Limb (tissue), 2 donors: ENCODE data around the gene SLC12A6.
"Not testable (repeated sequence)": the region's sequence is repeated elsewhere in the genome, so short reads cannot be mapped to it uniquely, and the experiment has no call there.

Source experiments
- DNase-seq, 2 donors: peaks; one replicate each; pipeline ENCODE4 v3.0.0-alpha.2; 2016; ENCODE audit errors: extremely low spot score in 2 of 2

SLC12A6 gene

DNA sequence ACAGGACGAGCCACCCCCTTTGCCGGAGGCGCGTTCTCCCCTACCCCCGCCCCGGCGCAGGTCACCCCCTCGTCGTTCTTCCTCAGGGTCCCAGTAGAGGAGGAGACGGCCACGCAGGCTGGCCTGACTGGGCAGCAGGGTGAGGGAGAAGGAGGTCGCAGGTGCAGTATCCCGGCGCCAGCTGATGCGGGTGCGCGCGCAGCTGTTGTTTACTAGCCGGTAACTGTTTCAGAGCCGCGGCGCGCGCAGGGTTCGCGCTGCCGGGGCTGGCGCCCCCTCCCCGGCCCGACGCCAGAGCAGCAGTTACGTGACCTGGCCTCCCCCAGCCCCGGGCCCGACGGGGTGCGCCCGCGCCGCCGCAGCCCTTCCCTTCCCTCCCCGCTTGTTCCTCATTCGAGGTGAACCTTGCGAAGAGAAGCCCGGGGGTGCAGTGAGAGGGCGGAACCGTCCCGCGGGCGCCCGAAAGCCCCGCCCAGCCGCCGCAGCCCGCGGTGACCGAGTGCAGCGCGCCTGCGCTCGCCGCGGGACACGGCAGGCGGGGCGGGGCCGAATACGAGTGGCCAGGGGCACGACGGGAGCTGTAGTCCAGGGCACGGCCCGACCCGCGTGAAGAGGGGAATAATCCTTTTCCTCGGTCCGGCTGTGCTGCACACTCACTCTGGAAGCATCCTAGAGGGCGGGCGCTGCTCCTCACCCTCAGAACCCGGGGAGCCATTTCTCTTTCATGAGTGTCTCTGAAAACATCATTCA, at the start of gene SLC12A6:
TSS of gene SLC12A6 (minus strand) at position 225 of the 750 bp plus-strand sequence. CDS start 1,101 bp downstream, outside the sequence.
- peak; percentile 91 to 92 for DNase-seq

DNA sequence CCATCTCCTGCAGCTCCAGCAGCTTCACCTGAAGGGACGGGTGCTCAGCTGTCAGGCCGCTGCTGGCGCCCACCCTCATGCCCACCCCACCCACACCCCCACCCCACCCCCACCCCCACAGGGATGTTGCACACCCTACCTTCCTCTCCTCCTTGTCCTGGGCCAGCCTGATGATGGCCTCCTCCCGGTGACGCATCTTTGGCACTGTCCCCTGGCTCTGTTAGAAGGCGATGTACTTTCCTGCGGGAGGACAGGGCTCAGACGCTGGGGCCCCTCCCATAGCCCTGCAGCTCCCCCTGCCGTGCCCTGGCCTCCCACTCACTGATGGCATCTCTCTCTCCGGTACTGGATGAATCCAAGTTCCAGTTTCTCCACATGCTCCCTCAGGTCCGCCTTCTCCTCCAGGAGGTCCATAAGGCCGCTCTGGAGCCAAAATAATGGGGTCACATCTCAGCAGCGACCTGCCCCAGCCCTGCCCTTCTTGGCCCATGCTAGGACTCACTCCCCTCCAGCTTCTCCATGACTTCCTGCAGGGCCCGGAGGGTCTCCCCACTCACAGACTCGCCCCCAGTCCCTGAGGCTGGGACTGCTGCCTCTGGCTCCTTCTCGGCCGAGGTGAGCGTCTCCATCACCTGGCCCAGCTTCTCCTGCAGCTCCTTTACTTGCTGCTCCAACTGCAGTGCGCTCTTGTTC, 44.4 kb upstream of the SLC12A6 start:
- DNase-seq: not testable (repeated sequence)

DNA sequence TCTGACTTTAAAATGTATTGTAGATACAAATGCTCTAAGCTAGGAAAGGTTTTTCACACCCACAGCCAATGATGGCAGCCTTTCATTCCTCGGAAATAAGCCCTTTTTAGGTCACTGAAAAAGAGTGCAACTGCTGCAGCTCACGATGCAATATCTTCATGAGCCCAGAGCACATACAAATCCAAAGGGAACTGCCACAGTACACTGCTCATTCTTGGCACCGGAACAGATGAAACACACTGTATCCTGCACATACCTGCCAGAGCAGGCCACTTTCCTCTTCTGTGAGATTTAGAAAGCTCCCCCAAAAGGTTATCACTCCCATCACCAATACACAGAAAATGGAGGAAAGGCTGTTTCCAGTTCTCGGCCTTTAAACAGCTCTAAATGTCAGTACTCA, 42.9 kb upstream of the SLC12A6 start:
- DNase-seq: not testable (repeated sequence)

DNA sequence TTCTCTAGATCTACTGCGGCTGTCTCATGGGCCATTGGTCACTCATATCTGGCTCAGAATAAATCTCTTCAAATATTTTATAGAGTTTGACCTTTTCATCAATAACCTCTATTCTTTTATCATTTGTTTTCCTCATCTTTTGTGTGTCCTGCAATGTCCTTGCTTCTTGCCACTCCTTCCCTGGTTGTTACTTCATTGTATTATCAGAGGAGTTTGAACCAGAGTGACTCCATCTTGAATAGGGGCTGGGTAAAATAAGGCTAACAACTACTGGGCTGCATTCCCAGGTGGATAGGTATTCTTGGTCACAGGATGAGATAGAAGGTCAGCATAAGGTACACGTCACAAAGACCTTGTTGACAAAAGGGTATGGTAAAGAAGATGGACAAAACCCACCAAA, 39.3 kb upstream of the SLC12A6 start:
- no peak for DNase-seq

DNA sequence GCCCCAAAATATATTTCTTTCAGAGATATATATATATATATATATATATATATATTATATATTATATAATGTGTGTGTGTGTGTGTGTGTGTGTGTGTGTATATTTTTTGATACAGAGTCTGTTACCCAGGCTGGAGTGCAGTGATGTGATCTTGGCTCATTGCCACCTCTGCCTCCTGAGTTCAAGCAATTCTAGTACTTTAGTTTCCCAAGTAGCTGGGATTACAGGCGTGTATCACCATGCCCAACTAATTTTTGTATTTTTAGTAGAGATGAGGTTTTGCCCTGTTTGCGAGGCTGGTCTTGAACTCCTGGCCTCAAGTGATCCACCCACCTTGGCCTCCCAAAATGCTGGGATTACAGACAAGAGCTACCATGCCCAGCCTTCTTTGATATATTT, 38.0 kb upstream of the SLC12A6 start:
- not testable (repeated sequence) for DNase-seq

DNA sequence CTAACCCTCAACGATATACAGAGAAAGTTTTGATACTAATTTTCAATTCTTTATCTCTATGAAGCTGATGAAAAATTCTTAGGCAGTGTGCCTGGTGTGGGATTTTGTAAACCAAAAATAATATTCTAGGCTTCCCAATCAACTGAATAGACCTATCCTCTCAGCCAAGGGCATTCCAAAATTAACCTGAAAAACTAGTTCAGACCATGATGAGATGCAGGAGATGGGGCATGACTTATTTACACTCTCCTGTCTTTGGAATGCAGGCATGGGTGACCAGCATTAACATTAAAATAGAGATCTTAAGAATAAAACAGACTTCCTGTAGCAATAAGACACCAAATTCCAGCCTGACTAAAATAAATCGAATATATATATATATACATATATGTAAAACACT, 37.2 kb upstream of the SLC12A6 start:
- DNase-seq: no peak

DNA sequence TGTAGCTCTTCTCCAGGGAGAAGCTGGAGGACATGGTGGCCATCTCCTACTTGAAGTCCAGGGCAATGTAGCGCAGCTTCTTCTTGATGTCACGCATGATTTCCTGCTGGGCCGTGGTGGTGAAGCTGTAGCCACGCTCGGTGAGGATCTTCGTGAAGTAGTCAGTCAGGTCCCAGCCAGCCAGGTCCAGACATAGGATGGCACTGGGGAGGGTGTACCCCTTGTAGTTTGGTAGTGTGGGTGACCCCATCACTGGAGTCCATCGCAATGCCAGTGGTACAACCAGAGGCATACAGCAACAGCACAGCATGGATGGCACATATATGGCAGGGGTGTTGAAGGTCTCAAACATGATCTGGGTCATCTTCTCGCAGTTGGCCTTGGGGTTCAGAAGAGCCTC, 36.4 kb upstream of the SLC12A6 start:
- no peak for DNase-seq

DNA sequence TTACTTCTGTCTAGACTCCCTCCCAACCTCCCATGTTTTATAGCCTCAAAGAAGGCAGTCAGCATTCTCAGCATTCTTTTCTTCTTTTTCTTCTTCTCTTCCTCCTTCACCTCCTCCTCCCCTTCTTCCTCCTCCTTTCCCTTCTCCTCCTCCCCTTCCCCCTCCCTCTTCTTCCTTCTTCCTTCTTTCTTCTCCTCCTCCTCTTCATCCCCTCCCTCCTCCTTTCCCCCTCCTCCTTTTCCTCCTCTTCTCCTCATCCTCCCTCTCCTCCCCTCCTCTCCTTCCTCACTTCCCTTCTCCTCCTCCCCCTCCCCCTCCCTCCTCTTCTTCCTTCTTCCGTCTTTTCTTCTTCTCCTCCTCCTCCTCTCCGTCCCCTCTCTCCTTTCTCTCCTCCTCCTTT, 33.1 kb upstream of the SLC12A6 start:
- DNase-seq: no peak

DNA sequence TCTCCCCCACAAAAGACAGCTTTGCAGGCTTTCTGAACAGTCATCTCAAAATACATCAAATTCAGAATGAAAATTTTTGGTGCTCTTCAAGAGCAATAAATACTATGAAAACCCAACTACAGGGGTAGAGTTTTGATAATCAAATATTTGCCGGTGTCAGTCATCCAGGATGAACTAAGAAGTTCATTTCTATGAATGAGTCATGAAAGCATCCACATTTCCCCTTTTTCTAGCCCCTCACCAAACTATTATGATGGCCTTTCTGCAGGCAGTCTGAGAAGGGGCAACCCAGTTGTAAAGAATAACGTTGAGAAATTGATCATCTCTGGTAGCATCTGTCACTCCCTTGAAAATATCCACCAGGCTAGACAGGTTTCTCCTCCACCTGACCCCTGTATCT, 32.5 kb upstream of the SLC12A6 start:
- no peak for DNase-seq

DNA sequence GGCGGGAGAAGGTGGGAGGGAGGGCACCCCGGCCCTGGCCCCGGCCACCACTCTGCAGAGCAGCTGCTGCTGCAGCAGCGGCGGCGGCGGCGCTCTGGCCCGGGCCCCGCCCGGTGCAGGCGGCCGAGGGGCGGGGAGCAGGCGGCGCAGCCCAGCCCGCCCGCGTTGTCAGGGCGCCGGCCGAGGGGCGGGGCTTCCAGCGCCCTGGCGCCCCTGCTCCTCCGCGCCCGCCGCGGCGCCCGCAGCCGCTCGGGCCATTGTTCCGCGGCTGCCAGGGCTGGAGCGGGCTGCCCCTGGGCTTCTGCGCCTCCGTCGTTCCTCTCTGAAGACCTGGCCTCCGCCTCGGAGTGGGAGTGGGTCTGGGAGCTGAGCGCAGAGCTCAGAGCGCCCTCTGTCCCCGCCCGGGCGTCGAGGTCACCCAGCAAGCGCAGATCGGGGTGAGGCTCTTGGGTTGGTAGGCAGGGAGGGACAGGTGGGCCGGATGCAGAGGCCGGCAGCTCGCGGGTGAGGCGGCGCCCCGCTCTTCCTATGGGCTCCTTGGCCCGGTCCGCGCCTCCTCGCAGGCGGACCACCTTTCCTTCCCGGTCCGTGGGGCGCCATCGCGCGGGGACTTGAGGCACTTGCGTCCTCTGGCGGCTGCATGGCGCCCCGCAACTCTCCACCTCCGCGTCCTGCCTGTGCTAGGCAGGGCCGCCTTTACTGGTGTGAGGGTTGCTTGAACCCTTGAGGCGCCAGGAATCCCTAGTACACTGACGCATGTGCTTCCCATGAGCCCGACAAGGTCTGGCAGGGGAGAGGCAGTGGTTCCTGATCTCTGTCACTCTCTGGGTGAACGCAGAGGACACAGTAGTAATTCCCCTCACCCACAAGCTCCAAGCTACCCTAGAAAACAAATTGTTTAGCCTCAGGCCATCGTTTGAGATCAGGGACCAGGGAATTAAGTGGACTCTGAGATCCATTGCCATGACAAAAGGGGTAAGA, 29.8 kb upstream of the SLC12A6 start, which contains the start of gene LPCAT4:
TSS of gene LPCAT4 (minus strand) at position 96 of the 981 bp plus-strand sequence. CDS start 96 bp downstream, outside the sequence.
- peak; percentile 89 to 91 for DNase-seq

DNA sequence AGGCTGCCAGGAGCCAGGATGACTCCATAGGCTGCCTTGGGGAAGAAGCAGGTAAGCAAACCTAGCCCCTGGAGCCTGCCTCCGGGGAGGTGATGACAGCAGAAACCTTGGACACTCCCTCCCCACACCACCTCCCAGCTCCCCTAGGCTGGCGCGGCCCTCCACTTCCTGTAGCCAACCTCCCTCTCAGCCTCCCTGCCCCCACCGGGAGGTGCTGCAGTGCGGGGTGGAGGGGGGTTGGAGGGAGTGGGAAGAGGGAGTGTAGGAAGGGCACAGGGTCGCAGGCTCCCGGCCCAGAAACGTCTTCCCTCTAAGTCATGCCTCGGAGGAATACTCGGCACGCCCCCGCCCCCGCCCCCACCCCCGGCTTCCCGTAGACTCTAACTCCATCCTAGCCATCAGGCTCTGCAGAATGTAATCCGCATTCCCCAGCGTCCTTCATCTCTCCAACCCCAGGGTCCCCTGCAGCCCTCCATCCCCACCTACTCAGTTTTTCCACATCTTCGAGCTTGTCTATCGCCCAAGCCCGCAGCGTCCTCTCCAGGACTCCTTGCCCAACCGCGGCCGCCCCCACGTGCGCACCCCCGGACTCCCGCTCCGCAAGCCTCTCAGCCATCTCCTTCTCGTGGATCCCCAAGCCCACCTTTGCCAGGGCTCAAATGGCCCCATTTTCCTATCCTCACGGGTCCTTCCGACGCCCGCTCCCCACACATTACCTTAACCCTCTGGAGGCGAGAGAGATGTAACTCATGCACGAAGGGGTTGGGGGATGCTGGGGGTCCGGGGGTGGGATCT, 28.9 kb upstream of the SLC12A6 start:
- DNase-seq: peak; percentile 42 to 72

DNA sequence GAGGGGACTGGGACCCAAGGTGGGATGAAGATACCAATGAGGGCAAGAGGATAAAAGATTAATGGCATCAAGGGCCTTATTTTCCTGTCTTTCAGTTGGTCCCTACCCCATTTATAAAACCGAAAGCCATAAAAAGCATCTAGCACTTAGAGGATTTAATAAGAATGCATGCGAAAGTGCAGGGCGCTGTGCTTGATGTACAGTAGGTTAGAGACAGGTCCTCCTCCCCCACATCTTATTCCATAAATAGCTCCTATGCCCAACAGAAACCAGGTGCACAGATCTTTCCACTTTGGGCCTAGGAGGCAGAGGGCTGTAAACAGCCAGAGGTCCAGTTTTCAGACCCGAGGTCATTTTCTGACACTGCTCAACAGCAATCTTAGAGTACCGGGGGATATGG, 28.3 kb upstream of the SLC12A6 start:
- DNase-seq: no peak

DNA sequence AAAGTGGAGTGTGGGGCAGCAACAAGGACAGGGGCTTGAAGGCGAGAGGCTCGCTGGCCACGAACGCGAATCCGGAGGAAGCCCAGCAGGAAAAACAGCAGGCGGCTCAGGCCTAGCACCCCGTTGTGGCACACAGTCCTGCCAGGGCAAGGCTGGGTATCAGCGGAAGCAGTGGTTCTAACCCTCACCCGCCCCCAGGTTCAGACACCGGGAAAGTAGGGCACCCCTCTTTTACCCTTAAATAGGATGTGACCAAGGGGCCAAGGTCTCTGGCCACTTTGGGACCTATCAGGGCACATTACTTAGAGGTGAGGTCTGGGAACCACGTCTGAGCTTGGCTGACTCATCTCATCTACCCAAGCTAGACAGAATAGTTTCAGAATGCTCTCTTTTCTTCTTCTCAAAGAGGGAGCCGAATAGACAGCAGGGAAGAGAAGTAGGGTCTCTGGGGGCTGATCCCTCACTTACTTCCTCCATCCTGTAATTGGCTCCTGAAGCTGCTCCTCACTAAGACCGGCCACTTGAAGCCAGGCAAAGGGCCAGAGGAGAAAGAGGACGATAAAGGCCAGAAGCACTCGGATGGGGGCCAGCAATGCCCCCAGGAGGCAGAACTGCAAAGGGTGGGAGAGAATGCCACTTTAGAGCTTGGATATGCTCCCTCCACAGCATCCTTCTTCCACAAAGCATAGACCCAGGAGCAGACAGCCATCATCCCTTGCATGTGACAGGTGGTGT, 27.7 kb upstream of the SLC12A6 start:
- DNase-seq: no peak

DNA sequence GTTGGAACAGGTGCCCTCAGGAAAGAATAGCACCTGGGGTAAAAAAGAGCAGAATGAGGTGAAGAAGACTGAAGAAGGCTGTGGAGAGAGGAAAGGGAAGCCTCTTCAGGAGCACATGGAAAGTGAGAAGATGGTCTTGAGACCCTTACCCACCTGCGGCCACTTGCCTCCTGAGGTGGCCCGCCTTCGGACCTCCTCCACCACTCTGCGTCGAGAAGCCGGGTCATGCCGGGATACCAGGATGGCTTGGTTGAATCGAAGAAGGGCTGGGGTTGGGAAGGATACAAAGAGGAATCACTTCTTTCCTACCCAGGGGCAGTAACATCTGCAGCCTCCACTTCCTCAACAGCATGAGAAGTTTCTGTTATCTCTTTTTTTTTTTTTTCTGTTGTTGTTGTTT, 26.5 kb upstream of the SLC12A6 start:
- no peak for DNase-seq

DNA sequence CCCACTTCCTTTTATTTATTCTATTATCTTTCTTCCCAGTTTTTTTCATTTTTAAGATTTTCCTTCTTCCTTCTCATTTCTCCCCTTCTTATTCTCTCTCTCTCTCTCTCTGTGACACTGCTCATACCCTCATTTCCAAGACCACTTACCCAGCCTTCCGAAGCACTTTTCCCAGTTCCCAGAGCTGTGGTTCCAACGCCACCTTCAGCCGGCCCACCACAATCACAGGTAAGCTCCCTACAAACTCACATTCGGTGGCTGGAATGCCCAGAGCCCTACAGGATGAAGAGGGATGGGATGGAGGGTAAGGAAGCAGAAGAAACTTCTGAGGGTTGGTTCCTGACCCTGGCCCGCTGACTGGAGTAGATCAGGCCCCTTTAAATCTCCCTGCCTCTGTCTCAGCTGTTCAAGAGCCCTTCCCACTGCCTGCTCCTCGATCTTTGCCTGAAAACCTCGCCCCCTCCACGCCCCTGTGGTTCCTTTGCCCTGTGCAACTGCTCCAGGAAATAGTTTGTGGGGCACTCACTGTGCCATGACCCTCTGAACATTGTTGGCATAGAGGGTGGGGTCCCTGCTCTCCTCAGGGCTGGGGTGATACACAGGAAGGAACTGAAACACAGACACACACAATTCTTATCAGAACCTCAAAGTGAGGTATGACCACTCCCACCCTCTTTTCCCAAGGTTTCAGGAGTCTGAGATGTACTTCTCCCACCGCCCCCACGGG, 24.6 kb upstream of the SLC12A6 start:
- no peak for DNase-seq

DNA sequence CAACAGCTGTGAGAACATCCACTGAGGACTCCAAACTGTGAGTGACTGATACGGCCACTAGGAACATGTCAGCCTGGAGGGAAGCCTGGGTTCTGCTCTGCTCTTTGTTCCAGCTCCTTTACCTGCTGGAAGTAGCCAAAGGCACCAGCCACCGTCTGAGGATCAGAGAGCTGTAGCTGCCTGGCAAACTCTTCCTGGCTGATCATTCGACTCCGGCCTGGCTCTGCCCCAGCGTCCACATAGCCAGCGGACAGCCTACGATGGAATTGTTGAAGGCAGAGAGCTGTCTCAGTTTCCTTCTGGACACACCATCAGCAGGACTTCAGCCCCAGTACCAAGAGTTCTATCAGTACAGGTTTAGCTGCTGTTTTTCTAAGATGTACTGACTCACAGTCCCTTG, 23.7 kb upstream of the SLC12A6 start:
- DNase-seq: no peak

DNA sequence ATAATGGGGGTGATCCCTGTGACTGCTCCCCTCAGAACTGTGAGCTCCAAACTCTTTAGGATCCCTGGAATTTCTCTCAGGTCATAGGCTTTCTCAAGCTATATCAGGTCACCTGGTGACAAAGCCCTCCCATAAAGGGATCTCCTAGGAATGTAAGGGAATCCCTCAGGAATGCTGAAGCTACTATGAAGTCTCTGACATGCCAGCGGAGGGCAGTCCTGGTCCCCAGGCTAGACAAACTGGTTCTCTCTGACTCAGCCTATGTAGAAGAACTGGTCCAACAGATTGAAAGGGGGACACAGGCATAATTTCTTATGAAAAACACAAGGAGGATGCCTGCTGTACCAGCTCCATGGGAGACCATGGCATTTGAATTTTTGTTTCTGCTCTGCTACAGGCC, 22.7 kb upstream of the SLC12A6 start:
- no peak for DNase-seq

DNA sequence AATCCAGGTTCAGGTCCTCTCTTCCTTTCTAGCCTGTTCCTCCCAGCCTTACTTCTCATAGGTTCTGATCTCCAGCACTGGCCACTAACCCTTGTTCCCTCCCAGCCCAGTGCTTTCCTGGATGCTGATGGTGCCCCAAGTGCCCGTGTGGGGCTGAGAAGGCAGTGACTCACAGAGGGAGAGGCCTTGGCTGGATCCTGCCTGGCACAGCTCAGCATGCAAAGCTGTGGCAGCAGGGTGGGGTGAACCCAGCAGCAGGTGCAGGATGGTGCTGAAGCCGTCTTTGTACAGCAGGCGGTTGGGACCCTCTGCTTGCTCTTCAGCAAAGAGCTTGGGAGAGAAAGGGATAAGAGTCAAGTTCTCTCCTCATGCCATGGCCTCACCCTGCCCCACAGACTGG, 21.8 kb upstream of the SLC12A6 start:
- DNase-seq: no peak

DNA sequence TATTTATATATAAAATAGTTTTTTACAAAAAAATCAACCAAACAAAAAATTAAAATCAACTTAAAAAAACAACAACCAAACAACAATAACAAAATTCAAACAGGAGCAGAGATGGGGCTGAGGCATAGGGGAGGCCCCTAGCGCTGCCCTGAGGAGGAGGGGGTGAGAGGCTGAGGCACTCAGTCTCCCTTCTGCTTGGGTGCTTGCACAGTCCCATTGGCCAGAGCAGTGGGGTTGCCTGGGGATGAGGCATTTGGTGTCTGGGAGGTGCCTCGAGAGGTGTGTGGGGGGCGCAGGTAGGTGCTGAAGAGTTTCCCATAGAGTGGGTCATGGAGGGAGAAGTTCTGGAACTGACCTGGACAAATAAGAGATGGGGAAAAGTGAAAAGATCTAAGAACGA, 21.4 kb upstream of the SLC12A6 start:
- no peak for DNase-seq

DNA sequence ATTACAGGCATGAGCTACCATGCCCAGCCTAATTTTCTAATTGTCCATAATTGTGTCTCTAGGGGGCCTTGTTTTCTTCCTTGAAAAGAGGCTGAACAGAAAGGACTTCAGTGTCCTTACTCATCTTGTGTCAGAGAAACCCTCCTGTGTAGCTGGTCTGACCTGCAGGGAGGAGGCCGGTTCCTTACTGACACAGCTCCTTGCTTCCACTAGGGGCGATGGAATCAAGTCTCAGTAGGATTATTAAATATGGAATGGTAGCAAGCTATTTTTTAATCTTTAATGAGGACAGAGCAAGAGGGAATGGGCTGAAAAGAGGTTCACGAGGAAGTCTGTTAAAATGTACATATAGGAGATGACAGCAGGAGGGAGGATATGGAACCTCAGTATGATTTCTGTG, 20.8 kb upstream of the SLC12A6 start:
- DNase-seq: no peak
